ELF-1 (cell line): ENCODE results near the gene PRPF40A.

Source experiments
- DNase-seq: peaks from one replicate; pipeline ENCODE4 v3.0.0-alpha.2; 2016; ENCODE audit warnings: low read depth, low spot score

PRPF40A gene

DNA sequence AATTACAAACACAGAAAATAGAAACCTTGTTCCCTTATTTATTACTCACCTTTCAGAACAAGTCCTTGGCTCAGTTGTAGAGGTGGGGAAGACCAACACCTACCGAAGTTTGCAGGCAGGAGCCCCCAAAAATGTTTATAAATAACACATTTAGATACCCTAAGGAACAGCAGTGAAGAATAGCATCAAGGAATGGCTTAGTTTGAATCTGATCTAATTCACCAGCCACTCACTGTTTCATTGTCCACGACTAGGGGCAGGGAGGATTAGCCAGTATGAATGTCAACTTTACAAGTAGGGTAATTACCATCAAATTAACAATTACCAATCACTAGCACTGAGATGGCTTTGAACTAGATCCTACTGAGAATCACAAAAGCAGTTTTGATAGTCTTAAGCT lies 65.4 kb downstream of the PRPF40A start:
- DNase-seq: no peak

GRCh38 chr2:152650768-152651371 lies 66.4 kb downstream of the PRPF40A start:
- DNase-seq: no peak

GRCh38 chr2:152649997-152650396 lies 67.3 kb downstream of the PRPF40A start:
- DNase-seq: no peak

GRCh38 chr2:152648336-152648735 lies 68.9 kb downstream of the PRPF40A start:
- no peak for DNase-seq

- DNase-seq: no peak
These were observed 69.7 kb downstream of the PRPF40A start for GRCh38 chr2:152647552-152647951.

GRCh38 chr2:152646775-152647174 lies 70.5 kb downstream of the PRPF40A start:
- DNase-seq: no peak

DNA sequence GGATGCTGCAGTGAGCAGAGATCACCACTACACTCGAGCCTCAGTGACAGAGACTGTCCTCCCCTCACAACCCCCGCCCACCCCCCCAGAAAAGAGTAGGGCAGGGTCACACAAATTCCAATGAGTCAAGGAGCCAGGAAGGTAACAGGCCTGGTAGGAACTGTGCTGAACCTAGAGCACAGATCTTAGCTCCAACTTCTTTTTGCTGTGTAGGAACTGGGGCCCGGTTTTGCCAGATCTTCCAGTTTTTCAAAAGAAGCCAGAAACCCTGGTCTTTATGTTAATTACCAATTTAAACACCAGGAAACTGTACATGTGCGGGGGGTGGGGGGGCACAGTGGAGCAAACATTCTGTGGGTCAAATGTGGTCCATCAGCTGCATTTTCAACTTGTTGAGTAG lies 71.0 kb downstream of the PRPF40A start:
- peak; percentile 48 for DNase-seq

GRCh38 chr2:152644189-152644873 lies 72.9 kb downstream of the PRPF40A start:
- no peak for DNase-seq

DNA sequence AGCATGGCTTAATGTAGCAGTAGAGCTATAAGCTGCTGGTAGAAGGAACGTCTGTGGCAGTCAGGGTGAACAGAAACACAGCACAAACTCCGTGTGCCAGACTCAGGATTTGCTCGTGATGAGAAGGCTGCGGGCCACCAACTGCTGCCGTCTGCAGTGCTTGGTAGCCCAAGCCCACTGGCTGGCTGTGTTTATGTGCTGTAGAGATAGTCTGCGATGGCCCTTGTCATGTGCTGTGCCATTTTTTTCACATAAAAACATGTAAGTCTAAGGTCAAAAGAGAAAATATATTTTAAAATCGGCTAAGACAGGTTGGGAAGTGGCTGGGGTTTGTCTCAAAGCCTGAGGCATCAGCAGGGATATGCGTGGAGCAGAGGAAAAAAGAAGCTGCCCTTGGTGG lies 78.7 kb downstream of the PRPF40A start:
- DNase-seq: no peak

- DNase-seq: no peak
These were observed 79.2 kb downstream of the PRPF40A start for GRCh38 chr2:152638056-152638455.

DNA sequence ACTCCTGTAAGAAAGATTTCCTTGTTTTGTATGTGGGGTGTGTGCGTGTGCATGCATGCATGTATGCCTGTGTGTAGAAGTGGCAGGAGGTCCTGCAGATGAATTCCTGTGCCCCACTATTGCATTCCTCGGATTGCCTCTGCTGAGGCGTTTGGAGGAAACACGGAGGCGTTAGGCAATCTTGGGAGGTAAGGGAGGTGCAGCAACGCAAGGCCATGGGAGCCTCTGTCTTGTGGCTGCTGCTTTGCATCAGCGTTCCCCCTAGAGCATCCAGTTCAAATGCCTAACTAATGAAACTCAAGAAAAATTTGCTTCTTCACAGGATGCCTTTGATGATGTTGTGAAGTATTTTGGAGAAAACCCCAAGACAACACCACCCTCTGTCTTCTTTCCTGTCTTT lies 80.0 kb downstream of the PRPF40A start:
- DNase-seq: no peak

- DNase-seq: peak; percentile 74
These were observed 81.5 kb downstream of the PRPF40A start for GRCh38 chr2:152635635-152636298.

DNA sequence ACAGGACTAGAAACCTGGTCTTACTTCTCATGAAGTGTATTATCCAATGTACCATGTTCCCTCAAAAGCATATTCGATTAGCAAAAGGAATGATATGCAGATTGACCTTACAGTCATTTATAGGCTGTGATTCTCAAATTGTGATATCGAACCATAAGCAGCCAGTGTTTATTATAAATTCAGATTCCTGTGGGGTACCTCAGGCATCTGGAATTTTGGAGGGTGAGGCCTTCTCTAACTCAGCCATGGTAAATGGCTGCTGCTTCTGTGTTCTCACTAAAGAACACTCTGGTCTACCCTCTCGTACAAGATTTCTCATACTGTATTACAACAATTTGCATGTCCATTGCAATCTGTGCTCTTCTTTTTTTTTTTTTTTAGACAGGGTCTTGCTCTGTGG lies 84.5 kb downstream of the PRPF40A start:
- DNase-seq: no peak

- no peak for DNase-seq
These were observed 86.8 kb downstream of the PRPF40A start for GRCh38 chr2:152630466-152630865.

DNA sequence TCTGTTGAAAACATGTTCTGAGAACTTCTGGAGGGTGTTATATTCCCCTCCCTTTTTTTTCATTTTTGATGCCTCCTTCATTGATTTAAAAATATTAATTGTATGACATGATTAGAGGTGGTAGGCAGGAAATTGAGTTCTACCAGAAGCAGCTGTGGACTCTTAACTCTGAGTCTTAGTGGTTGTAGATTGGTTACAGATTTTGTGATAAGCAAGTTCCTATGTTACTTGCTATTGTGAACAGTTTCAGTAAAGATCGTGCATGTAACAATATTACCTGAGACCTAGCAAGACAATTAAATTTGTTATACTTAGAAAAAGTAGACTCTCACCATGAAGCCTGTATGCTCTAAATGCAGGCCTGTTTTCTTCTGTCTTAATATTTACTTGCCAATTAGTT lies 88.1 kb downstream of the PRPF40A start:
- DNase-seq: no peak

GRCh38 chr2:152627351-152627957 lies 89.8 kb downstream of the PRPF40A start:
- DNase-seq: no peak

DNA sequence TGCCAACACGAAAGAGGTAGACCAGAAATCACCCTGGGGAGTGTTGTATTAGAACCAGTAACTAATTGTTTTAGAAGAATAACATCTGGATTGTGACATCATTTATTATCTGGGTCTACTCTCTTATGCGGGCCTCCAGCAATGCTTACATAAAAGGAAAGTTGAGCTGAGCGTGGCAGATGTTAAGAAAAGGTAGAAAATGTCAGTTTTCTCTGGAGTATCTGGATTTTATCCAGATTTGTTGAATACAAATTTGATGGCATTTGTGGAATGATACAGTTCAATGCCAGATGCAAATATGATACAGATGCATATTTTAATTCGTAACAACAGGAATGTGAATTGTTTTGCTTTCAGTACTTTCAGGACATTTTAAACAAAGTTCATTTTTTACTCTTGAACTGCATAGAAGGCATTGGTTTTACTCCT lies 90.3 kb downstream of the PRPF40A start:
- no peak for DNase-seq

DNA sequence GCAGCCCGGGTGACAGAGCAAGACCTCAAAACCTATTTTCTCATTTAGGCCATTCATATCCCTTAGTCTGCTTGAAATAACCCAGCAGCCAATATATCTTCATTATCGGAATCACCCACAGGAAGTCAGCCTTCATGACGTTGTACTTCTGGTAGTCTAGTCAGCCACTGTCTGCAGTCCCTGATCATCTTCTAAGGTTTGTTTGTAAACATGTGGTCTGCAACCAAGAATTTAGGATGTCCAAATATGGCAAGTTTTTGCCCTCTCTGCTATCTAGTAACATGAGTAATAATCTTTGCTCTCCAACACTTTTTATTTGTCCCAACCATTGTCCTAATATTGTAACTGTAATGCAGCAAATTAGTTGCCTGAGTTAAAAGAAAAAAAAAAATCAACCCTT lies 92.5 kb downstream of the PRPF40A start:
- DNase-seq: no peak

GRCh38 chr2:152623775-152624174 lies 93.5 kb downstream of the PRPF40A start:
- DNase-seq: no peak

DNA sequence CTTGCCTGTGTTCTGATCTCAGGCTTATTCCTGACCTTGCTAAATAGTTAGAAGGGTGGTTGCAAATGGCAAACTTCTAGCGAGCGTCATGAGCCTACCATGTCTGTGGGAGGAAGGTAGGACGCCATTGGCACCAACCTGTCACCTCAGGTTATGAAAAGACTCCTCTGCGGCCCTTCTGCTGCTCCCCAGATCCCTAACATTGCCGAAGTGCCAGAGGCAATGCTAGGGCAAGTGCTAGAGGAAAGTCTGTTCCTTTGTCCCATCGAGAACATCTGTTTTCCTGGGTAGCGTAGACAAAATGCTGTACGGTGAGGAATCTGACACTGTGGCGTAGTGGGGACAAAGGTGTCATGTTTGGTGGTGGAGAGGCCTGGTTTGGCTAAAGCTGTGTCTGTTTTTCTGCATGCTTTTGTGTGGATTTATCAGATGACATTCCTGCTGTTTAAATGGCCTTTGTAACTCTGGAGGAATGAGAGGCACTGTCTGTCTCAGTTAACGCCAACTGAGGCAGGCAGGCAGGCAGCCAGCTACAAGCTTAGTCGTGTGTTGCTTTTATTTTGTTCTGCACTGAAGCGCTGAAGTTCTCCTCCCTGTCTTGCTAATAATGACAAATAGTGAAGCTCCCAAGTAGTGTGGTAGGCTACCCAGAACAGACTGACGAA lies 94.1 kb downstream of the PRPF40A start:
- DNase-seq: peak; percentile 65

DNA sequence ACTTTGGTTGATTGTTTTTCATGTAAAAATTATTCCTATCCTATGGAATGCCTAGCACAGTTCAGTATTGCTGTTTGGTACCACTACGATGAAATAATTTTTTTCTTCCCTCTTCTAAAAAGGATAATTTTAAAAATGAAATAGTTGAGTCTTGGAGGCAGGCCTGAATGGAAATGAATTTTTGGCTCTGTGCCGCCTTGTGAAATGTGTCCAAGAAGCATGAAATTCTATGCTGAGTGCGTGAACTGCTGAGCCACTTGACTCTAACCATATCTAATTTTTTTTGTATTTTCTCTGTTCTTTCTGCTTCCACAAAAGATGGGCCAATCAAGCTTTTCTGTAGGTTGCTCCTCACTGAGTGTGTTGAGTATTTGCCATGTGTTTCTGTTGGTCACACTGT lies 95.0 kb downstream of the PRPF40A start:
- DNase-seq: no peak

- DNase-seq: no peak
These were observed 96.3 kb downstream of the PRPF40A start for GRCh38 chr2:152620985-152621384.
